H9 (cell line): ENCODE measurements around the gene TMEM135. TPM values are rescaled to one million over a fixed set of nuclear protein-coding genes. Genes with fewer than 3 reads are reported as not detected.

Experiments
- DNase-seq: peaks from one replicate; pipeline ENCODE4 v3.0.0-alpha.2; 2017
- H2AFZ ChIP-seq: one replicate; pipeline ENCODE4 v1.6.1; 2013; ENCODE audit warnings: mild to moderate bottlenecking, low read length, control low read depth, moderate library complexity
- H2AK5ac ChIP-seq: 2 replicates; pipeline ENCODE4 v1.6.1; 2013; ENCODE audit warnings: low read length, control low read depth, mixed read lengths; ENCODE audit not compliant: insufficient read length
- H2BK120ac ChIP-seq: one replicate; pipeline ENCODE4 v1.6.1; 2013; ENCODE audit warnings: low read depth, mild to moderate bottlenecking, low read length, control low read depth, inconsistent platforms; ENCODE audit not compliant: poor library complexity, severe bottlenecking
- H2BK12ac ChIP-seq: 2 replicates; pipeline ENCODE4 v1.6.1; 2013; ENCODE audit warnings: low read length, control low read depth, mixed read lengths, low read depth; ENCODE audit not compliant: insufficient read length
- H2BK15ac ChIP-seq: 2 replicates; pipeline ENCODE4 v1.6.1; 2013; ENCODE audit warnings: low read depth, low read length, control low read depth
- H2BK20ac ChIP-seq: one replicate; pipeline ENCODE4 v1.6.1; 2013; ENCODE audit warnings: low read depth, mild to moderate bottlenecking, low read length, control low read depth, inconsistent platforms; ENCODE audit not compliant: poor library complexity, severe bottlenecking
- H2BK5ac ChIP-seq: 2 replicates; pipeline ENCODE4 v1.6.1; 2013; ENCODE audit warnings: low read length, control low read depth, mixed read lengths; ENCODE audit not compliant: insufficient read length
- H3K14ac ChIP-seq: 2 replicates; pipeline ENCODE4 v1.6.1; 2013; ENCODE audit warnings: low read length, control low read depth; ENCODE audit not compliant: insufficient read depth
- H3K18ac ChIP-seq: 2 replicates; pipeline ENCODE4 v1.6.1; 2013; ENCODE audit warnings: low read depth, mild to moderate bottlenecking, mixed read lengths, low read length, control low read depth; ENCODE audit not compliant: insufficient read length
- H3K23ac ChIP-seq: 2 replicates; pipeline ENCODE4 v1.6.1; 2013; ENCODE audit warnings: low read length, control low read depth, mixed read lengths, low read depth; ENCODE audit not compliant: insufficient read length
- H3K23me2 ChIP-seq: 2 replicates; pipeline ENCODE4 v1.6.1; 2013; ENCODE audit warnings: low read depth, mild to moderate bottlenecking, mixed read lengths, low read length, control low read depth; ENCODE audit not compliant: insufficient read length, poor library complexity, severe bottlenecking
- H3K27ac ChIP-seq: 2 replicates; pipeline ENCODE4 v1.5.1; 2013; ENCODE audit warnings: low read length, control low read depth, mixed read lengths, low read depth; ENCODE audit not compliant: insufficient read length
- H3K27me3 ChIP-seq: 2 replicates; pipeline ENCODE4 v1.6.1; 2013; ENCODE audit warnings: low read length, control low read depth, inconsistent platforms; ENCODE audit not compliant: insufficient read depth
- H3K4ac ChIP-seq: 2 replicates; pipeline ENCODE4 v1.6.1; 2013; ENCODE audit warnings: low read depth, mild to moderate bottlenecking, control low read depth, inconsistent platforms, low read length, moderate library complexity
- H3K4me1 ChIP-seq: 2 replicates; pipeline ENCODE4 v1.6.1; 2013; ENCODE audit warnings: low read length, control low read depth, inconsistent platforms; ENCODE audit not compliant: insufficient read depth
- H3K4me2 ChIP-seq: 2 replicates; pipeline ENCODE4 v1.6.1; 2013; ENCODE audit warnings: low read length, control low read depth, mixed read lengths; ENCODE audit not compliant: insufficient read length, insufficient read depth
- H3K56ac ChIP-seq: 2 replicates; pipeline ENCODE4 v1.6.1; 2013; ENCODE audit warnings: low read depth, mild to moderate bottlenecking, mixed read lengths, low read length, control low read depth; ENCODE audit not compliant: insufficient read length
- H3K79me1 ChIP-seq: 2 replicates; pipeline ENCODE4 v1.6.1; 2013; ENCODE audit warnings: low read depth, mild to moderate bottlenecking, moderate library complexity, low read length, control low read depth, inconsistent platforms; ENCODE audit not compliant: insufficient read depth, poor library complexity, severe bottlenecking
- H3K79me2 ChIP-seq: 2 replicates; pipeline ENCODE4 v1.6.1; 2013; ENCODE audit warnings: low read length, control low read depth, inconsistent platforms; ENCODE audit not compliant: insufficient read depth
- H3K9ac ChIP-seq: 2 replicates; pipeline ENCODE4 v1.6.1; 2013; ENCODE audit warnings: low read length, control low read depth, mixed read lengths; ENCODE audit not compliant: insufficient read length; ENCODE audit errors: extremely low read depth
- H3K9me3 ChIP-seq: one replicate; pipeline ENCODE4 v1.6.1; 2013; ENCODE audit warnings: low read depth, low read length, inconsistent platforms; ENCODE audit not compliant: control insufficient read depth
- H3T11ph ChIP-seq: one replicate; pipeline ENCODE4 v1.6.1; 2013; ENCODE audit warnings: mild to moderate bottlenecking, low read length, control low read depth, inconsistent platforms
- H4K20me1 ChIP-seq: one replicate; pipeline ENCODE4 v1.6.1; 2013; ENCODE audit not compliant: control insufficient read depth, insufficient read length, insufficient read depth
- H4K5ac ChIP-seq: 2 replicates; pipeline ENCODE4 v1.6.1; 2013; ENCODE audit warnings: low read depth, mild to moderate bottlenecking, mixed read lengths, low read length, control low read depth; ENCODE audit not compliant: insufficient read length
- H4K8ac ChIP-seq: replicated peaks from 2 replicates; pipeline ENCODE4 v1.6.1; 2013; ENCODE audit warnings: low read length, control low read depth, mixed read lengths, low read depth; ENCODE audit not compliant: insufficient read length
- H4K91ac ChIP-seq: 2 replicates; pipeline ENCODE4 v1.6.1; 2013; ENCODE audit warnings: low read depth, mild to moderate bottlenecking, moderate library complexity, mixed read lengths, low read length, control low read depth; ENCODE audit not compliant: insufficient read length
- H3K27ac Mint-ChIP-seq, 3 experiments: 2 replicates in 2 of 3; 3 replicates in 1 of 3; pipeline ENCODE4 v1.8.0; 2020 to 2021; ENCODE audit warnings: mixed read lengths in 3 of 3, mild to moderate bottlenecking in 1 of 3, moderate library complexity in 1 of 3
- H3K27me3 Mint-ChIP-seq: 2 replicates; pipeline ENCODE4 v1.8.0; 2021; ENCODE audit warnings: low read depth, mild to moderate bottlenecking, moderate library complexity, mixed read lengths
- H3K36me3 Mint-ChIP-seq, 3 experiments: 2 replicates in 2 of 3; 3 replicates in 1 of 3; pipeline ENCODE4 v1.8.0; 2020 to 2021; ENCODE audit warnings: low read depth in 3 of 3, mixed read lengths in 3 of 3; ENCODE audit not compliant: insufficient read depth in 1 of 3
- H3K4me1 Mint-ChIP-seq, 2 experiments: 2 replicates each; pipeline ENCODE4 v1.8.0; 2020; ENCODE audit warnings: mixed read lengths in 2 of 2
- H3K4me3 Mint-ChIP-seq, 2 experiments: 2 replicates in 1 of 2; 3 replicates in 1 of 2; pipeline ENCODE4 v1.8.0; 2020 to 2021; ENCODE audit warnings: mild to moderate bottlenecking in 2 of 2, mixed read lengths in 2 of 2, moderate library complexity in 1 of 2
- H3K9me3 Mint-ChIP-seq, 2 experiments: 2 replicates in 1 of 2; 3 replicates in 1 of 2; pipeline ENCODE4 v1.8.0; 2020; ENCODE audit warnings: mild to moderate bottlenecking in 2 of 2, mixed read lengths in 2 of 2, moderate library complexity in 1 of 2
- CTCF ChIP-seq: fragments of 200-600 bp; sonication (generic); conservative IDR thresholded peaks from 3 replicates; pipeline ENCODE4 v1.8.0; 2021; ENCODE audit warnings: antibody characterized with exemption, mild to moderate bottlenecking
- WGBS: extraction: QIAGEN DNeasy Blood & Tissue Kit; methylation state at CpG from one replicate; pipeline ENCODE4 v1.1.7; 2013; ENCODE audit warnings: missing lambda C conversion rate, low lambda C conversion rate, mixed read lengths; ENCODE audit not compliant: insufficient read length; ENCODE audit errors: extremely low coverage; 5-methylcytosine and 5-hydroxymethylcytosine counted together
- total RNA-seq: library from RNA; stranded (reverse); gene quantifications from 2 replicates; pipeline ENCODE4 v1.2.1, GENCODE V29; 2021

Gene TMEM135
- total RNA-seq, 1 experiment from 2014 or later, result 25.2 TPM

DNA sequence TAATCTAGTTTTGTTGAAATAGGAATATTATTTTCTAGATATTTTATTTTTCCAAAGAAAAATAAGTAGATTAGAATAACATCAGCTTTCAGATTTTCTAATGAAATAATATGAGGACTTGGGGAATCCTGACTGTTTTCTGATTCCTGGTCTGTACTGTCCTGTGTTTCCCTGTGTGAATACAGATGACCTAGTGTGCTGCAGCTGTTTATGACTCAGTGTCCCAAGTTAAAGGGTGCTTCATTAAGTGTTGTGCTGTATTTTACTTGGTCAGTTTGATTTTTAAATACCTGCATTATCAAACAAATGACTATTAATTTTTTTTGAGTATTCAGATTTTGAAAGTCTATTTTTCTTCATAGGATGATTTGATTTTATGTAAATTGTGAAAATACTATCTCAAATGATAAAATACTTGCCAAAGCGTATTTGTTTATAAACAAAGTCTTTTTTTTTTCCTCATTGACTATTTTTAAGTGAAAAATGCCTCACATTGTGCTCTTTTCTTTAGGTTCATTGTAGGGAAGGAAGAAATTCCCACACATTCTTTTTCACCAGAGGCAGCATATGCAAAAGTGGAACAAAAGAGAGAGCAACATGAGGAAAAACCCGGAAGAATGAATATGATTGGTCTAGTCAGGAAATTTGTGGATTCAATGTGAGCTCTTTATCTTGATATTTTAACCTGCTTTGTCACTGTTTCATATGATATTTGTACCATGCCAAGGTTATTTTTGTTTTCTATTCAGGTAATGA, 264.2 kb downstream of the TMEM135 start:
- Histone ChIP-seq H3T11ph (no peak overlapping the region), H2AK5ac (no peak overlapping the region), H3K9me3 (no peaks in the 10 kb centered on the region), H4K8ac (no peak overlapping the region), H2BK20ac (no peak overlapping the region), H3K23ac (no peak overlapping the region), H3K4ac (no peak overlapping the region), H3K79me1 (no peaks in the 10 kb centered on the region), H3K14ac (no peak overlapping the region), H3K23me2 (no peaks in the 10 kb centered on the region), H2AFZ (no peak overlapping the region), H3K9ac (no peak overlapping the region), H2BK15ac (no peak overlapping the region), H2BK5ac (no peak overlapping the region), H4K5ac (no peak overlapping the region), H2BK12ac (no peak overlapping the region), H3K56ac (no peak overlapping the region), H3K79me2 (no peaks in the 10 kb centered on the region), H2BK120ac (no peak overlapping the region), H4K91ac (no peak overlapping the region), H3K18ac (no peak overlapping the region), H3K4me2 (no peak overlapping the region), H4K20me1 (no peaks in the 10 kb centered on the region), H3K27me3 (no peaks in the 10 kb centered on the region), H3K4me1 (peaks cover 3% of the 10 kb centered on the region; the same call in 1 of the 2 replicates), H3K27ac (no peak overlapping the region)
- H3K4me3 Mint-ChIP-seq, result no peak overlapping the region
- H3K36me3 Mint-ChIP-seq, result no peaks in the 10 kb centered on the region
- H3K27me3 Mint-ChIP-seq, result no peaks in the 10 kb centered on the region
- peak overlapping the region in 1 of 3 experiments; percentile 70; a peak in 2 of 7 replicates for H3K27ac Mint-ChIP-seq
- no CpG with 5 or more reads among the region's 2 CpGs for WGBS
- peaks cover 31 to 33% of the 10 kb centered on the region in 2 experiments for H3K4me1 Mint-ChIP-seq
- TF ChIP-seq CTCF, result no peak
- H3K9me3 Mint-ChIP-seq, result no peaks in the 10 kb centered on the region
- no peak for DNase-seq
